Stimulated activated CD4-positive, alpha-beta T cell treated with anti-CD3 and anti-CD28 coated beads, Interleukin-12 subunit alpha, Interleukin-12 subunit beta, amount 100 ng/mL, for 48 hours (primary cell): ENCODE results near the gene CYTH3.
"Not testable (repeated sequence)": the region's sequence is repeated elsewhere in the genome, so short reads cannot be mapped to it uniquely, and the experiment has no call there.

Experiments used
- DNase-seq, 3 donors: peaks; one replicate each; pipeline ENCODE4 v3.0.0-alpha.2; 2020; ENCODE audit warnings: low read depth in 2 of 3, low spot score in 1 of 3

The CYTH3 gene

DNA sequence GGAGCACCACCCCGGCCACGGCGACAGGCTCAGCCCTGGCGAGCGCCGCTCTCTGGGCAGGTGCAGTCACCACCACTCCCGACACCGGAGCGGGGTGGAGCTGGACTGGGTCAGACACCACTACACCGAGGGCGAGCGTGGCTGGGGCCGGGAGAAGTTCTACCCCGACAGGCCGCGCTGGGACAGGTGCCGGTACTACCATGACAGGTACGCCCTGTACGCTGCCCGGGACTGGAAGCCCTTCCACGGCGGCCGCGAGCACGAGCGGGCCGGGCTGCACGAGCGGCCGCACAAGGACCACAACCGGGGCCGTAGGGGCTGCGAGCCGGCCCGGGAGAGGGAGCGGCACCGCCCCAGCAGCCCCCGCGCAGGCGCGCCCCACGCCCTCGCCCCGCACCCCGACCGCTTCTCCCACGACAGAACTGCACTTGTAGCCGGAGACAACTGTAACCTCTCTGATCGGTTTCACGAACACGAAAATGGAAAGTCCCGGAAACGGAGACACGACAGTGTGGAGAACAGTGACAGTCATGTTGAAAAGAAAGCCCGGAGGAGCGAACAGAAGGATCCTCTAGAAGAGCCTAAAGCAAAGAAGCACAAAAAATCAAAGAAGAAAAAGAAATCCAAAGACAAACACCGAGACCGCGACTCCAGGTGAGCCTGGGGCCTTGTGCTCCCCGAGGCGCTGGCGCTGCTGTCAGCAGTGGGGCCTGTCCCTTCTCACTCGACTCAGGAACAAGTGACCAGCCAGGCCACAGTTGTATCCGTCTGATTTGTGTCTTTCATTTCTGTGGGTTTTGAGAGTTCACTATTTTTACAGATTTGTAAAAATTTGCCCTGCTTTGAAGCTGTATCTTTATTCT is 117.7 kb downstream of the CYTH3 start:
- DNase-seq: no peak

DNA sequence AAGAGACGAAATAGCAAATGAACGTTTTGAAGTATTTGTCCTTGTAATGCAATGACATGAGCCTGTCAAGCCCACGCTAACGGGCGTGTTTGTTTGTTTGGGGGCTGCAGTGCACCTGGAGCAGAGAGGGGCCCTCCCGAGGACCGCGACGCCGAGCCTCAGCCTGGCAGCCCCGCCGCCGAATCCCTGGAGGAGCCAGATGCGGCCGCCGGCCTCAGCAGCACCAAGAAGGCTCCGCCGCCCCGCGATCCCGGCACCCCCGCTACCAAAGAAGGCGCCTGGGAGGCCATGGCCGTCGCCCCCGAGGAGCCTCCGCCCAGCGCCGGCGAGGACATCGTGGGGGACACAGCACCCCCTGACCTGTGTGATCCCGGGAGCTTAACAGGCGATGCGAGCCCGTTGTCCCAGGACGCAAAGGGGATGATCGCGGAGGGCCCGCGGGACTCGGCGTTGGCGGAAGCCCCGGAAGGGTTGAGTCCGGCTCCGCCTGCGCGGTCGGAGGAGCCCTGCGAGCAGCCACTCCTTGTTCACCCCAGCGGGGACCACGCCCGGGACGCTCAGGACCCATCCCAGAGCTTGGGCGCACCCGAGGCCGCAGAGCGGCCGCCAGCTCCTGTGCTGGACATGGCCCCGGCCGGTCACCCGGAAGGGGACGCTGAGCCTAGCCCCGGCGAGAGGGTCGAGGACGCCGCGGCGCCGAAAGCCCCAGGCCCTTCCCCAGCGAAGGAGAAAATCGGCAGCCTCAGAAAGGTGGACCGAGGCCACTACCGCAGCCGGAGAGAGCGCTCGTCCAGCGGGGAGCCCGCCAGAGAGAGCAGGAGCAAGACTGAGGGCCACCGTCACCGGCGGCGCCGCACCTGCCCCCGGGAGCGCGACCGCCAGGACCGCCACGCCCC is 118.5 kb downstream of the CYTH3 start:
- DNase-seq: no peak

DNA sequence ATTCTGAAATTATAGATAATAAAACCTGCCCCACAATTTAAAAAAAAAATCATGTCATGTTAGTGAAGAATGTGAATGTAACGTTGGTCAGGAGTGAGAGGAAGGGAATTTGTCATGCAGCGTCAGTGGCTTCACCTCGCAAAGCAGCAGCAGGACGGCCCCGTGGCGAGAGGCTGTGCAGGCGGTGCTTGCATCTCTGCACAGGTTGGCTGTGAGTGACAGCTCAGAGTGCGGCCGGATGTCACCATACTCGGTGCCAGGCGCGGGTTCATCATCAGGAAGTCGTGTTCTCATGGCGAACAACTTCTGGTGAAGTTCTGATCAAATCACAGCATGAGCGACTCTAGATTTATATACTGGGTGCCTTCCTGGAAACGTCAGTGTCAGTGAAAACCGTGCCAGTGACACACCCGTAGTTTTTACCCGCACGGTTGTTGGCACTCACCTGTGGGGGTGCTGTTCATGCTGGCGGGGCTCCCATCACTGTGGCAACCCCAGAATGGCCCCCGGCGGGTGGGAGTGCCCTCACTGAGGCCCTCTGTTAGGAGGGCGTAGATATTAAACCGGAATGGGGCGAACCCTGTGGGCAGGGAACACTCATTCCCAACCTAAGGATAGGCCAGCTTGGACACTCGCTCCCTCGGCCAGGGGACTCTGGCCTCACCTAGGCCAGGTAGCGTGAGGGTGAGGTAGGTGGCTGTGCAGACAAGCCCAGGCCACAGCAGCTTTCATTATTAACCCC is 120.3 kb downstream of the CYTH3 start:
- DNase-seq: no peak

DNA sequence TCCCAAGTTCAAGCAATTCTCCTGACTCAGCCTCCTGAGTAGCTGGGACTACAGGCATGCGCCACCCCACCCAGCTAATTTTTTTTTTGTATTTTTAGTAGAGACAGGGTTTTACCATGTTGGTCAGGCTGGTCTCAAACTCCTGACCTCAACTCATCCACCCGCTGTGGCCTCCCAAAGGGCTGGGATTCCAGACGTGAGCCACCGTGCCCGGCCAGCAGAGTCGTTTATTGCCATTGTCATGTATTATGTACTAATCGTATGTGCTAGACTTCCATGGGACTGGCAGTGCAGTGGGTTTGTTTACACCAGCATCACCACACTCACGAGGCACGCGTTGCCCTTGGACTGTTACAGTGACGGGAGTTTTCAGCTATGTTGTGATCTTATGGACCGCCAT is 120.9 kb downstream of the CYTH3 start:
- DNase-seq: not testable (repeated sequence)

DNA sequence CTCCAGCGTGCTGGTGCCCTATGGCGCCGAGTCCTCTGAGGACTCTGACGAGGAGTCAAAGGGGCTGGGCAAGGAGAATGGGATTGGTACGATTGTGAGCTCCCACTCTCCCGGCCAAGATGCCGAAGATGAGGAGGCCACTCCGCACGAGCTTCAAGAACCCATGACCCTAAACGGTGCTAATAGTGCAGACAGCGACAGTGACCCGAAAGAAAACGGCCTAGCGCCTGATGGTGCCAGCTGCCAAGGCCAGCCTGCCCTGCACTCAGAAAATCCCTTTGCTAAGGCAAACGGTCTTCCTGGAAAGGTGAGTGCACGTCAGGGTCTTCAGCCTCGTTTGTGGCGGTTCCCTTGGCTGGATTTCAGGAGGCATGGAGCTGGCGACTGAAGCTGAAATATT is 122.4 kb downstream of the CYTH3 start:
- no peak for DNase-seq

DNA sequence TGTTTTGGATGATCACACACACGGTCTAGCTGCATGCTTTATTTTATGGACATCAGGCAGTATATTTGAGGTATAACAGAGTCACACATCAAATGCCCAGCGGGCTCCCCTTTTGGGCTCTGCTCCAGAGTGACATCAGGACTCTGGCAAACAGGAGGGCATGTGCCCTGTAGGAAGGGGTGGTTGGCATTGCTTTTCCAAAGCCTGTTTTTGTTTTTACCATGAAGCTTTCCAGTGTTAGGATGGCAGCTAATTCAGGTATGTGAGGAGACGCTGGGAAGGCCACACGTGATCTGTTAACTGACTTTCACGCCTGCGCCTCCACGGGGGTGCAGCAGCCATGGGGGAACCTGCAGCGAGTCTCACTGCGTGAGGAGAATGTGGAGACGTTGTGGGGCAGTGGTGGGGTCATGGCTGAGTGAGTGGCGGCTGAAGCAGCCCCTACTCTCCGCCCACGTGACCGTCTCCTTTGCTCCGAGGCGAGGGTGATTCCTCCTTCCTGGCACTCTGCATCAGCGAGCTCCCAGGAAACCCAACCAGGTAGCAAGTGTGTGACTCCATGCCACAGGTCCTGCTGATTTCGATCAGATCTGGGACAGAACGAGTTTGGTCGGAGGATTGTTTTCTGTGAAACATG is 123.6 kb downstream of the CYTH3 start:
- no peak for DNase-seq

DNA sequence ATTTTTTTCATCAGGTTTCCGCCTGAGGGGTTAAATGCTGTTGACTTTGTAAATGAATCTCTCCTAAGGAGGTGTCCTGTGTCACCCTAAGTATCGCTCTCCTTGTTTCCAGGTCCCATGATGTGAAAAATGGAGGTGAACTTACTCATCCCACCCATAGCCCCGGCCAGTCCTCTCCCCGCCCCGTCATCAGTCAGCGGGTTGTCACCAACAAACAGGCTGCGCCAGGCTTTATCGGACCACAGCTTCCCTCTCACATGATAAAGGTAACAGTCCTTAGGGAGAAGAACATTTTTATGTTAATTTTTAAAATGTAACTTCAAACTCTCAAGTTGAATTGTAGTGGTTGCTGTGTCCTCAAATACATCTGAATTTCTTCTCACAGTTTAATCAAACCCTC is 124.8 kb downstream of the CYTH3 start:
- DNase-seq: no peak

DNA sequence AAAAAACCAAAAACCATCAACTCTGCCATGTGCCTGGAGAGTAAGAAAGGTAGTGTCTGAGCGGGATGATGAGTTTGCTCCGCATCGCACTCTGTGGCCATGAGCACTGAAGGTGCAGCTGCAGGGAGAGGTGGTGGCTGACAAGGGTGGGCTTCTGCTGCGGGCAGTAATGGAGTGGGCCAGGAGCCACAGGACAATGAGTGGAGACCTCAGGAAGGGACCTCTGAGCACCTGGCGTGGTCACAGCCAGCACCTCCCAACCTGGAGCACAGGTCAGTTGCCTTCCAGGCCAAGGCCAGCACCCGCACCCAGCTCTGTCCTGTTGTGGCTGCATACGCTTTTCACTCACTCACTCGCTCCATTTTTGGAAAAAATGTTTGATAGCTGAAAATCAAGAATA is 125.8 kb downstream of the CYTH3 start:
- no peak for DNase-seq

DNA sequence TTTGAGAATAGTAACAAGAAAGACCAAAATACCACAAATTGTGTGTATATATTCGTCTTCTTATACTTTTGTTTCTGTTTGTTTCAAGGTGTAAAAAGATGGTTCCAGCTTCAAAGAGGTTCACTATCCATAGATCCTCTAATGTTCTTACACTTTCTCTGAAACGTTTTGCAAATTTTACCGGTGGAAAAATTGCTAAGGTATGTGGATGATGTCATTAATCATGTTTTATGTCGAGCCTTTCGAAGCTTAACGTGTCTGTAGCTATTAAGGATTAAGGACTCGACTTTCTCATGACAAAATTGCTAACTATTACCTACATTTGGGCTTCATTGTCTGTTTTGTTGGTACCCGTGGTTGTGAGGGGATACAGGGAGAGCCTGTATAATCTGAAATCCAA is 128.4 kb downstream of the CYTH3 start:
- no peak for DNase-seq

DNA sequence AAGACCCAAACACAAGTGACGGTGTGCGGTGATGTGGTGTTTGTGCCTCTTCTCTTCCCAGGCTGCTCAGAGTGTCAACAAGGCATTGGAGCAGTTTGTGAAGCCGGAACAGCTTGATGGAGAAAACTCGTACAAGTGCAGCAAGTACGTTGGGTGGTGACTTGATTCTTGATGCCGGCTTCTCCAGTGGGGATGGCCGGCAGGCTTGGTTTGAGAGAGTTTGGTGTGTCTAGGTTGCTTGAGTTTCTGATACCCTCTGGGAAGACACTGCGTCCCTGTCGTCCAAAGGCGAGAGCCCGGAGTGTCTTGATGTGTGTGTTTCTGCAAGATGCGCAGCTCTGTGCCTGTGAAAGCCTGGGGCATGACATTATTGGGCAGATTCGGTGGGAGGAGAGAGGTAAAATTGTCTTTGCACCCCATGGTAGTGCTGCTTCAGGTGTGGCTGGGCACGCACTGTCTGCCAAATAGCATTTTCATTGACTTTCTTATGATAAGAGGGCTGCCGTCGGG is 129.5 kb downstream of the CYTH3 start:
- no peak for DNase-seq

DNA sequence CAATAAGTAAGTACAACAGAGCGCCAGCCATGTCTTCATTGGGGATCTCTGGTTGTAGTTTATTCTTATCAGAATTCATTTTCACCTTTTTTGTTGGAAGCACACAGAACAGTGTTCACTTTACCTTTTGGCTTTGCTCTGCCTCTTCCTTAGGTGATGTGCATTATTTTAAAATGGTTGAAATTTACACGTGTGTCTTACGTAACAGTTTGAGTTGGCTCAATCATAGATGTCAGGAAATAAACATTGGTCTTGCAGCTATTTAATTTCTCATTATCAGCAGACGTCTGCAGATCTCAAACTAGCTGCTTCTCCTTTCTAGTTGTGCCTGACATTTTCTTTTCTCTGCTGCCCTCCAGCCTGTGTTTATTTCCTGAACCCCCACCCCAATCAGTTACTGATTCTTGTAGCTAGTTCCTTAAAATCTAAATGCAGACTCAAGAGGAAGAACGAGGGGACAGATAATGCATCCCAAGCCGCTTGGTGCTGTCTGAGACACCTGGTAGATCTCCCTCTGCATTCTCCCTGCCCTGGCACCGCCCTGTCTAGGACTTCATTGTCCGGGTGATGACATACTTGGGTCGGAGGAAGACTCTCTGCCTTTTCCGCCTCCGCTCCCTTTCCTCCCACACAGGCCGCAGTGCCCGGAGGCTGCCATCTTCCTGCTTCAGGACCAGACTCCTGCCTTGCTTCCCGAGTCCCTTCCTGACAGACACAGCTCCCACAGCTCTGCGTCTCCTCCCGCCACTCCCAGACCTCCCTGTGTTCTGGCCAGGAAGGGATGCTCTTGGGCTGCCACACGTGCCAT is 133.0 kb downstream of the CYTH3 start:
- no peak for DNase-seq

DNA sequence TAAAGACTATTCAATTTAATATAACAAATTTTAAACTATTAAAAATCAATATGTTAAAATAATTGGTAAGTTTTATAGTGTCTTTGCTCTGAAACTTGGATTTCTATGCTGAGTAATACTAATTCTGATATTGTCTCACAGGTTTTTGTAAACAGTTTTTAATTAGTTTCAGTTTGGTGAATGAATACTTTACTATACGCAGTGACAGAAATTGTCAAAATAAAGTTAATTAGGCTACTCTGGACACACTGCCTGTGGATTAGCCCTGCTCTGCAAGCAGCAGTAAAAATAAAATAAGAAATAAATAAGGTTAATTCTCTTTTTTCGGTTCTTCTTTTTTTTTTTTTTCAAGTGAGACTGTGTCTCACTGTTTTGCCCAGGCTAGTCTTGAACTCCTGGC is 135.9 kb downstream of the CYTH3 start:
- DNase-seq: no peak

DNA sequence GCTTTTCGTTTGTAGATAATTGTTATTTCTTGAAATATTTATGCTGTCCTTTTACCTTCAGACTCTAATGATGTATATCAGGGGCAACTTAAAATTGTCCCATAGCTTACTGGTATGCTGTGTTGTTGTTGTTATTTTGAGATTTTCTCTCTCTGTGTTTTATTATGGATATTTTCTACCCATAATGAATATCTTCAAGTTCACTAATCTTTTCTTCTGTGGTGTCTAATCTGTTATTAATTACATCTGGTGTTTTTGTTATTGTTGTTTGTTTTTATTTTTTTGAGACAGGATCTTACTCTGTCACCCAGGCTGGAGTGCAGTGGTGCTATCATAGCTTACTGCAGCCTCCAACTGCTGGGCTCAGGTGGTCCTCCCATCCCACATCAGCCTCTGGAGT is 139.2 kb downstream of the CYTH3 start:
- no peak for DNase-seq

DNA sequence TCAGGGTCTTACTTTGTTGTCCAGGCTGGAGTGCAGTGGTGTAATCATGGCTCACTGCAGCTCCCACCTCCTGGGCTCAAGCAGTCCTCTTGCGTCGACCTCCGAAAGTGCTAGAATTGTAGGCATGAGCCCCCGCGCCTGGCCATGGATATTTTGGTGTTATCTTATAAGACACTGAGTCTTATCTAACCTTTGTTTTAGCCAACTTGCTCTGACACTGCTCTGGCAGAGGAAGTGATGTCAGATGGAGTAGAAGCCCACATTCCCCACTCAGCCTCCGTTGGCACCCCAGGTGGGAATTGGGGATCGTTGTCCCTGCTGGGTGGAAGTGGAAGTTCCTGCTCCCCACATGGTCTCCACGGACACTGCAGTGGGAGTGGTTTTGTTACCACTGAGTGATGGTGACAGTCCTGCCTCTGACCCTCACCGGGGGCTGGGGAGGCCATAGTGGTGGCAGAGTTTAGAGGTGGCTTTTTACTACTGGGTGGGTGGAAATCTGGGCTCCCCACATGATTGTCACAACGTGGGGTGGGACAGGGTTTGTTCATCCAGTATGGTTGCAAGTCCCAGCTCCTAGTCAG is 142.3 kb downstream of the CYTH3 start:
- DNase-seq: no peak

DNA sequence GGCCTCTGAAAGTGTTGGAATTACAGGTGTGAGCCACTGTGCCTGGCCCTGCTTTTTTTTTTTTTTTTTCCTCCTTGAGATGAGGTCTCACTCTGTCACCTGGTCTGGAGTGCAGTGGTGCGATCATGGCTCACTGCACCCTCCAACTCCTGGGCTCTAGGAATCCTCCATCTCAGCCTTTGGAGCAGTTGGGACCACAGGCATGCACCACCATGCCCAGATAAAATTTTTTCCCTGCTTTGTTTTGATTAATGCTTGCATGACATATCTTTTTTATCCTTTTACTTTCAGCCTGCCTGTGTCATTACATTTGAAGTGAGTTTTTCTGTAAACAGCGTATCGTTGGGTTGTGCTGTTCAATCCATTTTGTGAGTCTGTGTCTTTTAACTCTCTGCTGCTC is 144.2 kb downstream of the CYTH3 start:
- DNase-seq: no peak

DNA sequence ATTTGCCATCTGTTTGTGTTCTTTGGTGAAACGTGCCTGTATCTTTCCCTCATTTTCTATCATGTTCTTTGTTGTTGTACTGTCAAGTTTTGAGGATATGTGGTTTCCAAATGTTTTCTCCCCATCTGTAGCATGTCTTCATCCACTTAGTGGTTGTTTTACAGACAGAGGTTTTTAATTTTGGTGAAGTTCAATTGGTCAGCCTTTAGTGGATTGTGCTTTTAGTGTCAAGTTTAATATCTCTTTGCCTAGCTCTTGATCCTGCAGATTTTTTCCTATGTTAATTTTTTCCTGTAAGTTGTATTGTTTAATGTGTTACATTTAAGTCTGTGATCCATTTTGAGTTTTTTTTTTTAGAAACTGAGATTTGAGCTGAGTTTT is 145.3 kb downstream of the CYTH3 start:
- no peak for DNase-seq

DNA sequence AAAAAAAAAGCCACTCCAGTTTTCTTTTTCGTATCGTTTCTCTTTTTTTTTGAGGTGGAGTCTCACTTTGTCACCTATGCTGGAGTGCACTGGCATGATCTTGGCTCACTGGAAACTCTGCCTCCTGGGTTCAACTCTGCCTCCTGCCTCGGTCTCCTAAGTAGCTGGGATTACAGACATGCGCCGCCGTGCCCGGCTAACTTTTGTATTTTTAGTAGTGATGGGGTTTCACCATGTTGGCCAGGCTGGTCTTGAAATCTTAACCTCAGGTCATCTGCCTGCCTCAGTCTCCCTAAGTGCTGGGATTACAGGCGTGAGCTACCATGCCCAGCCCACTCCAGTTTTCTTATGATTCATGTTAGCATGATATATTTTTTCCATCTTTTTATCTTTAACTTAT is 148.6 kb downstream of the CYTH3 start:
- DNase-seq: no peak

DNA sequence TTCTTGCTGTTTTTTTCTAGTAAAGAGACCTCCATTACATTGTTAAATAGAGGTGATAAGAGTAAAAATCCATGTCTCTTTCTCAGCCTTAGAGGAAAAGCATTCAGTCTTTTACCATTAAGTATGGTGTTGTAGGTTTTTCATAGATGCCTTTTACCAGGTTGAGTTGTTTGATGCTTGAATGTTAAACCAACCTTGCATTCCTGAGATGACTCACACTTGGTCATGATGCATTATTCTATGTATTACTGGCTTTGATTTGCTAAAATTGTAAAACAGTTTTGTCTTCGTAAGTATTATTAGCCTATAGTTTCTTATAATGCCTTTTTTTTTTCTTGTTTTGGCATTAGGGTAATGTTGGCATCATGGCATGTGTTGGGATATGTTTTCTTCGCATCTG is 151.3 kb downstream of the CYTH3 start:
- DNase-seq: no peak

DNA sequence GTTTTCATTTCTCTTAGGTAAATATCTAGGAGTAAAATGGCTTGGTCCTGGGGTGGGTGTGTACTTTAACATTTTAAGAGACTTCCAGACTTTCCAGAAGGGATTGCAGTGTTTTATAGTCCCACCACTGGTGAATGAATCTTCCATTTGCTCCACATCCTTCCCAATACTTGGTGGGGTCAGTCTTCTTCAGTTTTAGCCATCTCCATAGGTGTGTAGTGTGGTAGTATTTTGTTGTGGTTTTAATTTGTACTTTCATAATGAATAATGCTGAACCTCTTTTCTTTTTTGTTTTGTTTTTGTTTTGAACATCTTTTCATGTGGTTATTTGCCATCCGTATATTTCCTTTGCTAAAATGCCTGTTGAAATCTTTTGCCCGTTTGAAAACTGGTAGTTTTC is 154.9 kb downstream of the CYTH3 start:
- DNase-seq: no peak

DNA sequence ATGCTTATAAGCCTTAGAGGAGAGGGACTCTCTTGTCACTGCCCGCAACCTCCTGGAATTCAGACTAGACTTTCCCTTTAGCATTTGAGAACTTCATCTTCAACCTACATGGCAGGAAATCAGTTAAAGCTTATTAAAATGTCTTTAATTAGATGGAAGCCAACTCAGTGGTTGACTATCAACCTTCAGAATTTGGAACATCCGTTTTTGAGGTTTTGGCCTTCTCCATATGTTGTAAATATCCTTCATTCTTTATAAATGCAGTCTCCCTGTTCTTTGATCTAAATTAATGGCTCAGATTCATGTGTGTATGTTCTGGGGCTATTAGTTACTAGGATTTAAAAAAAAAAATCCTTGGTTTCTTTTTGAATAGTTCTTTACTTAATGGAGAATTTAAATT is 156.2 kb downstream of the CYTH3 start:
- no peak for DNase-seq
